DMS114 treated with DMSO at 0.1 percent for 48 hours (cell line): ENCODE measurements around the gene IGSF5.

ENCODE experiments used
- DNase-seq: peaks from one replicate; lab custom pipeline; 2025; ENCODE audit not compliant: unreplicated experiment; lab: John Stamatoyannopoulos, UW

IGSF5 gene

GRCh38 chr21:39812983-39813382 is 68.0 kb downstream of the IGSF5 start:
- DNase-seq: no peak

DNA sequence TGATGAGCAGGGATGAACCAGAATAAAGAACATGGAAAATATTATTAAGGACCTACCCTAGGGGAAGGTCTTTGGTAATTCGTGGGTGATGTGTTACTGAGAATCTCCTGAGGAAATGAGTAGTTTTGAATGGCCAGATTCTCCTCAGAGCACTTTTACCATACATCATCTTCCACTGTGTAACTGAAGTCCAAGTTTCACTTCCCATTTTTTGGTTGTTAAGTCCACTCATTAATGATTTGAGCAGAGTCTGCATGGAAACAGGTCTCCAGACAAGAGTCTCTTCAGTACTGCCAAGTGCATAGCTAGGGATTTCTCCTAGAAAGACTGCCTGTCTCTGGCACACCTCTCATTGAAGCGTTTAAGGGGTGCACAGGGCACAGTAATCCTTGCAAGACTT is 73.6 kb downstream of the IGSF5 start:
- DNase-seq: no peak

GRCh38 chr21:39822042-39822441 is 77.1 kb downstream of the IGSF5 start:
- DNase-seq: no peak

GRCh38 chr21:39825250-39825649 is 80.3 kb downstream of the IGSF5 start:
- no peak for DNase-seq

GRCh38 chr21:39834543-39834942 is 89.6 kb downstream of the IGSF5 start:
- DNase-seq: no peak

GRCh38 chr21:39837861-39838359 is 92.9 kb downstream of the IGSF5 start:
- DNase-seq: no peak

DNA sequence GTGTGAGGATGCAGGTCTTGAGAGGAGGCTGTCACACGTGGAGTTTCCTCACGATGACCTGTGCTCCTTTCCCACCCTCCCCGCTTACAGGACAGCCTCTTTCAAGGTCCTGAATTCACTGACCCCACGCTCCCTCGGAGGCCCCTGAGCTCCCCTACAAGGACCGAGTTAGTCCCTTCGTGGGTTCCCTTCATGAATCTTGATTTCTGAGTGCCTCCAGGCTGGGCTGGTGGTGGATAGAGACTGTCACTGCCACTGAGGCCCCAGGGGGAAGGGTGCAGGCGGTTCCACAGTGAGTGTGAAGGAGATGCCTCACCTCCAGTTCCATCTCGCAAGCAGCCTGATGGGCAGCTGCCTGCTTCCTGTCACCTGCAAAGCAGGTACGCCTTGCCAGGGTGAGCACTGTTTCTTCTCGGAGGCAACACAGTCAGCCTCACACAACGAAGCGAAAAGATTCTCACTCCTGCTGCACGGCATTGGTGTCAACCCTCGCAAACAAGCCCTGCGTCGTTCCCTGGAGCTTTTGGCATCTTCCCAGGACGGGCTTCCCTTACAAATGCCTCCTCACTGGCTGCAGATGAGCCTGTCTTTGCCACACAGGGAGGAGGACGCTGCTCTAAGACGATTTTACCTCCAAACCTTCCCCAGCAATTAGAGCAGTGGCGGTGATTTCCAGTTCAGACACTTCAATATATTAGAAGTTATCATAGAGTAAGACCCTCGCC is 95.6 kb downstream of the IGSF5 start:
- DNase-seq: no peak

GRCh38 chr21:39842741-39843459 is 97.9 kb downstream of the IGSF5 start:
- DNase-seq: no peak

DNA sequence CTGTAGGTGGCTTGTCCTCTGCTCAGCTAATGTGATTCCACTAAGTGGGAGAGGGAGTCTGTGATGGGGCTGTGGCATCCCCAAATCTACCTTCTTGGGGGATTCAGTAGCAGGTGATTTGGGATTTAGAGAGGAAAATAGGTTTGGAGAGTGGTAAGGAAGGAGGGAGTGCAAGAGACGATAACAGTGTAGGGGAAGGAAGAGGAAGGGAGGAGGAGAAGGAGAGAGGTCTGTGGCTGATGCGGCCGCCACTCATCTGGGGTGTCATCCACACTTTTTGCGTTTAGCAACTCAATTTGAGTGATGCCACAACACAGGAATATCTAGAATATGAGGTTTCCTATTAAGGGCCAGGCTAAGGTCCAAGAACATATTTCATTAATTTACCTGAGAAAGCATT is 98.5 kb downstream of the IGSF5 start:
- no peak for DNase-seq

DNA sequence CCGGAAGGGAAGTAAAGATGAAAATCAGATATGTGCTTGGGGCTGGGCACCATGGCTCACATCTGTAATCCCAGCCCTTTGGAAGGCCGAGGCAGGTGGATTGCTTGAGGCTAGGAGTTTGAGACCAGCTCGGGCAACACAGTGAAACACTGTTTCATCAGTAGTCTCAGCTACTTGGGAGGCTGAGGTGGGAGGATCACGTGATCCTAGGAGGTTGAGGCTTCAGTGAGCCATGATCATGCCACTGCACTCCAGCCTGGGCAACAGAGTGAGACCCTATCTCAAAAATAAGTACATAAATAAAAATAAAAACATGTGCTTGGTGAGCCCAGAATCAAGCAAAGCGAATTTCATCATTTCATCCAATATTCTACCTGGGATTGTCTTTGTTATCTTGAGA is 98.9 kb downstream of the IGSF5 start:
- no peak for DNase-seq

DNA sequence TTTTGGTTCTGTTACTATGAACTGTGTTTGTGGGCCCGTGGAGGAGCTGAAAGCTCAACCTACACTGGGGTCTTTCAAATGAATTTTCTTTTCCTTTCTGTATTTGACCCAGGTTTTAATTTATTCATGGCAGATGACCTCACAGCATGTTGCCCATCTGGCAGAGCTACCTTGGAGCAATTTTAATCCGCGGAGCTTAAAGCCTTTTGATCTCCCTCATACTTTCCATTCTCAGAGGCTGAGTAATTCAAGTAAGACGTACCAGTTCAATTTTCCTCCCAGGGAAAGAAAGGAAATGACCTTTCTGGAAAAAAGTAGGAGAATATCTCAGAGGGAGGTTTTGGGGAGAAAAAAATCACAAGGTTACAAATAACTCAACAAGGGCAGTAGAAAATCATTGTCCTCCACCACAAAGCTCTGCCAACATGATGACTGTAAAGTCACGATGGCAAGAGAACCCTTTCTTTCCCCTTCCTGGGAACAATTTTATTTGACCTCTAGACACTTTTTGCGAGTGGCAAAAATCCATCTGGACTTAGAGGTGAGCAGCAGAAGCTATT is 100.7 kb downstream of the IGSF5 start:
- DNase-seq: no peak

DNA sequence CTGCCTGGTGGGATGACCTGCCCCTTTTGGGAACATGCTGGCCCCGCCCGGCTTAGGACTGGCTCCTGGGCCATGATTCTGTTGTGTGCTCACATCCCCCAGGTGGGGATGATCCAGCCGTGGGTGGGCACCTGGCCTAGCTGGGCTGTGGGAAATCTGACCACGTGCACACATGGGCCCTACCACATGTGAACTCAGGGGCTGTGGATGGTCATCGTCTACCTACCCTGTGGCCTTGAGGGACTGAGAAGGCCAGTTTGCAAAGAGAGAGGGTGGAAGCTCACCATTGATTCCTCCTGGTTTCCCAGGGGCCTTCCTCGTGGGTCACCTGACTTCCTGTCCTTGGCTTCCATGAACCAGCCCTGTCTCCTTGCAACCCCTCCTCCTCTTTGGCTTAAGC is 102.9 kb downstream of the IGSF5 start:
- DNase-seq: no peak

DNA sequence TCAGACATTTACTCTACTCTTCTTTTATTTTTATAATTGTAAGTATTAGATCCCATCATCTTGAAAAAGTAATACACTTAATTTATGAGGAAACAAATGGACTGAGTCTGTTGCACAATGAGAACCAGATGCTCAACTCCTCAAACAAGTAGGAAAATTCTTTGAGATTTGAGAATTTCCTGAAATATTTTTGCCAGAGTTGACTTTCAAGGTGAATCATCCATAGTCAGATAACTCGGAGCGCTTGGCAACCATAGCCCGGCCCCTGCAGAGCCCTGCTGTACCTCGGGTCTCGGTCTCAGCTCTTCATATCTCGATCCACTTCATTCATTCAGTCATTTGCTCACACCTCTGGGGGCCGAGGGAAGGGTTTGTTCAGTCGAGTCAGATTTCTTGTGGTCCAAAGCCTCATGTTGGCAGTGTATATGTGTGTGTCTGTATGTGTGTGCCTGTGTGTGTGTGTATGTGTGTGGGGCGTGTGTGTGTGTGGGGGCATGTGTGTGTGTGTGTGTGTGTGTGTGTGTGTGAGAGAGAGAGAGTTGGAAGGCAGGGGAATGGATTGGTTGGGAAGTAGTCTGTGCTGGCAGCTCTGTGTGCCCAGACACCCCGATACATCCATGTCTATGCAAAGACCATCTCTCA is 104.2 kb downstream of the IGSF5 start:
- no peak for DNase-seq

GRCh38 chr21:39850333-39850732 is 105.3 kb downstream of the IGSF5 start:
- DNase-seq: no peak

DNA sequence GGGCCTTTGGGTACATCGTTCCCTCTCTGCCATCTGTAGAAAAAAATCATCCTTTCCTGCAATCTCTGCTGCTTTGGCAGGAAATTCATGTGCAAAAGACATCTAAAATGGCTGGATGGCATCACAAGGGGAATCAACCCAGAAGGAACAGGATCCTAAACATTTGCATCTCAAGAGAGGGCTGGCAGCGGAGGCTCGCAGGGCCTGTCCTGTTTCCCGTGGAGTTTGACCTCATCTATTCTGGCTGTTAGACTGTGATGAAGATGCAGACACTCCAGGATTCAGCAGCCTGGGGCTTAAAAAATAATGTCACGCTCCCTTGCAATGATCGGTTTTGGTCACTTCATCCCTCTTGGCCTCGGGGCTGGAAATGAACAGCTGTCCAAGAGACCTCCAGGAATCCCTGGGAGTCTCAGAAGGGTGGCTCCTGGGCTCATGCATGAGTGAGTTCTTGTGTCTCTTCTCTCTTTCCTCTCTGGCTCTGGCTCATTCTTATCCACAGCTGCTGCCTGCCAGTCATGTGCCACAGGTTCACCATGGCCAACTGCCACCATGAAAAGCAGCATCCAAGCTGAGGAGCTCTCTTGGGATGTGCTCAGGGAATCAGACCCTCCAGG is 106.1 kb downstream of the IGSF5 start:
- DNase-seq: no peak
